Fibroblast of the aortic adventitia (primary cell): ENCODE data around the gene SRSF8. TPM values are rescaled to one million over a fixed set of nuclear protein-coding genes. Genes with fewer than 3 reads are reported as not detected.

Experiments
- DNase-seq: peaks from one replicate; pipeline ENCODE4 v3.0.0-alpha.2; 2010; ENCODE audit warnings: low read depth
- H3K4me3 ChIP-seq: 2 replicates; pipeline ENCODE4 v1.5.1; 2011; ENCODE audit warnings: low read depth, mild to moderate bottlenecking, control low read depth, low read length, moderate library complexity
- total RNA-seq: library from RNA; depleted of rRNA; stranded (reverse); fragments of >200 nt; gene quantifications from 2 replicates; pipeline ENCODE4 v1.2.3, GENCODE V29; 2012; ENCODE audit warnings: low replicate concordance
- TF ChIP-seq, protein P1 (sequence below): IDR thresholded peaks from 2 replicates; pipeline ENCODE4 v1.5.1; 2011; ENCODE audit warnings: mild to moderate bottlenecking, low read length, control low read depth, inconsistent platforms; ENCODE audit not compliant: insufficient read depth

The SRSF8 gene
- total RNA-seq, 1 donor = 23.9 TPM

DNA sequence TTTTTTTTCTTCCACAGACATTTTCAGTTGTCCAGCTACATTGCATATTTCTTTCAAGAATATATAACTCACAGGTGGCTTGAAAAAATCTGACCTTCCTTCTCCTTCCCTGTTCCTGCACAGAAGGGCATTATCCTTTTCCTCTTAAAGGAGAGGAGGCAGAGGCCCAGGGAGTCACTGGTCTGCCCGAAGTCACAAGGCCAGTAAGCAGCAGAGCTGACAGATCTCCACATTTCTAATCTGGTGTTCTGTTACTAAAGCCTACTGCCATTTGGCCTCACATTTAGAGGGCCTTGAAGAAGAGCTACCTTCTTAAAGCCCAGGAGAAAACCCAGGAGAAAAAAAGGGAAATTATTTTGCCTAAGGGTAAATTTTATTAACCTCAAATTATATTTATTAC, 35.2 kb downstream of the SRSF8 start:
- TF ChIP-seq, protein P1, sequence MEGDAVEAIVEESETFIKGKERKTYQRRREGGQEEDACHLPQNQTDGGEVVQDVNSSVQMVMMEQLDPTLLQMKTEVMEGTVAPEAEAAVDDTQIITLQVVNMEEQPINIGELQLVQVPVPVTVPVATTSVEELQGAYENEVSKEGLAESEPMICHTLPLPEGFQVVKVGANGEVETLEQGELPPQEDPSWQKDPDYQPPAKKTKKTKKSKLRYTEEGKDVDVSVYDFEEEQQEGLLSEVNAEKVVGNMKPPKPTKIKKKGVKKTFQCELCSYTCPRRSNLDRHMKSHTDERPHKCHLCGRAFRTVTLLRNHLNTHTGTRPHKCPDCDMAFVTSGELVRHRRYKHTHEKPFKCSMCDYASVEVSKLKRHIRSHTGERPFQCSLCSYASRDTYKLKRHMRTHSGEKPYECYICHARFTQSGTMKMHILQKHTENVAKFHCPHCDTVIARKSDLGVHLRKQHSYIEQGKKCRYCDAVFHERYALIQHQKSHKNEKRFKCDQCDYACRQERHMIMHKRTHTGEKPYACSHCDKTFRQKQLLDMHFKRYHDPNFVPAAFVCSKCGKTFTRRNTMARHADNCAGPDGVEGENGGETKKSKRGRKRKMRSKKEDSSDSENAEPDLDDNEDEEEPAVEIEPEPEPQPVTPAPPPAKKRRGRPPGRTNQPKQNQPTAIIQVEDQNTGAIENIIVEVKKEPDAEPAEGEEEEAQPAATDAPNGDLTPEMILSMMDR = no peak
- no peak for DNase-seq
- no peak overlapping the region for H3K4me3 ChIP-seq

DNA sequence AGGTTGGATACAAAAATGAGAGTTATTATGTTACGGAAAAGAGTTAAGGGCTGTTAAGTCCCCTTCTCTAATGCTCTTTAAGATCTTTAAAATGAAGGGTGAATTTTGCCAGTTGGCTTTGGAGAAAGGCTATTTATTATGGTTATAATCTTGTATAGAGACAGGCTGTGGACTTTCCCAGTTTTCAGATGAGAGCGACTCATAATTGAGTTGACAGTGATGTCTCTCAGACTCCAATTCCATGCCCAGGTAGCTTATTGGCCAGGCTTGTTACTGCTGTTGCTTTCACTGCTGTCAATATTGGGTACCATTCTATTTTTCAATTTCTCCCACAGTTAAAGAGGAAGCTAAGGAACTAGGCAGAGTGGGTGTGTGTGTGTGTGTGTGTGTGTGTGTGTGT, 36.0 kb downstream of the SRSF8 start:
- peak; percentile 27 for DNase-seq
- no peak overlapping the region for H3K4me3 ChIP-seq
- TF ChIP-seq, protein P1 = no peak

DNA sequence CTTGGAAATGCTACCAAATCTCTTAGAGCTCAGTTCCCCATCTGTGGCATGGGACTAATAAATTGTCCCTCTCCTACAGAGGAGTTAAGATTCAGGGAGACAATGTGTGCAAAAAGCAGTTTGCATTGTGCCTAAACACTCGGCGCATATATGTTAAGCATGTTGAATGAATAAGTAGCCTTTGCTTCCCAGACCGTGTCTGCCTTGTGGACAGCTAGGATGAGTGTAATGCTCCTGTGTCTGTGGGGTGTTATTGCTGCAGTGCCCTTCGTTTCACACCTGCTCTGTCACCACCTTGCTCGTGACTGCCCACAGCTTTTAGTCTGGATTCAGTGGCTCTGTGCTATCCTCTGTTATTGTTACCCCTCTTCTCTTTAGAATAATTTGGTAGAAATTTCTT, 37.0 kb downstream of the SRSF8 start:
- H3K4me3 ChIP-seq = no peak overlapping the region
- no peak for DNase-seq
- TF ChIP-seq, protein P1 = no peak

DNA sequence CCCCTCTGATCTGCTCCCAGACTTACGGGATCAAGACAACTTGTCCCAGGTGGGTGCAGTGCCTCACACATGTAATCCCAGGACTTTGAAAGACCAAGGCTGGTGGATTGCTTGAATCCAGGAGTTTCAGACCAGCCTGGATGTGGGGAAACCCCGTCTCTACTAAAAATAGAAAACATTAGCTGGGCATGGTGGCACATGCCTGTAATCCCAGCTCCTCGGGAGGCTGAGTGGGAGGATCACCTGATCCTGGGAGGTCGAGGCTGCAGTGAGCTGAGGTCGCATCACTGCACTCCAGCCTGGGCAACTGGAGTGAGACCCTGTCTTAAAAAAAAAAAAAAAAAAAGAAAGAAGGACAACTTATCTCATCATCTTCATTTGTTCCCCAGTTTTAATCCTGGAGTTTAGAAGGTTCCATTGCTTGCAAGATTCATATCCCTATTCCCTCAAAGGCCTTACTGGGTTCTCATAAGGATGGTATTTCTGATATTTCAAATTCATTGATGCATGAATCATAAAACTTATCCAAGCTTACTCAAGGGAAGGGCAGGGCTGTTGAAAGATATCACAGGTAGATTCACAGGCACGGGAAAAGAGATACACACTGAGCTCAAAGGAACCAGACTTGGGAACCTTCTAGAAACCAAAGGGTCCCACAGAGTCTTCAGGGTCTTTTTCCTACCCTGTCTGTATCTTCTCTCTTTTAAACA, 37.6 kb downstream of the SRSF8 start:
- no peak for DNase-seq
- TF ChIP-seq, protein P1 = no peak
- no peak overlapping the region for H3K4me3 ChIP-seq

DNA sequence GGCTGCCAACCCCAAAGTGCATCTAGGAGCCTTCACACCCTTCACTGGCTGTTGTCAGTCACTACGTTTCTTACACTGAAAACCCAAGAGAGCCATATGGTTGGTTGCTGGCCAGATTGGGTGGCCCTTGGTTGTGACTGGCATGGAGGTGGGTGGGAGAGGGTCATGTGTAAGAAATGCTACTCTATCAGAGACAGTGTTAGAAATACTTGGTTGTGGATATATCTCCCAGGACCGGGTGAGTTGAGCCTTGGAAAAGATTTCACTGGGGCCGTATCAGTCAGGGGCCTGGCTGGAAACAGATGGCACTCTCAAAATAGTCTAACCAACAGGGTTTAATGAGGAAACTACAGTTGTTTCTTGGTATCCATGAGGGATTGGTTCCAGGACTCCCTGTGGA, 38.1 kb downstream of the SRSF8 start:
- no peak overlapping the region for H3K4me3 ChIP-seq
- DNase-seq = no peak
- TF ChIP-seq, protein P1 = no peak

DNA sequence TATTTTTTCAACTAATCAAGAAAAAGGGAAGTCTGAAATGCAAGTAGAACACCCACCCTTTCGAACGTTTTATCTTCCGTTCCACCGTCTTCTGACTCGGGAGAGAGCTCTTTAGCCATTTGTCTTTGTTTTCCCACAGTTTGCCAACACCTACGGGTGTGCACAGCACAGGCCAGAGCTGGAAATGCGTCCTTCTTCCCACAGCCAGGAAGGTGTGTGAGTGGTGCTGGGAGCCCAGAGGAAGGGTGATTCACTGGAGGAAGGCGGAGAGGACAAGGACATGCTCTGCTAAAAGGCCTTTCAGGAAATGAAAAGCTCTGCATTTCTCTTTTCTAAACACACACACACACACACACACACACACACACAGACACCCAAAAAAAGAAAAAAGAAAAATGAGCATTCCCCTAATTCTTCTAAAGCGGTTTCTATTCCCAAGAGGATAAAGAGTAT, 41.5 kb downstream of the SRSF8 start:
- peak; percentile 63 for DNase-seq
- H3K4me3 ChIP-seq = no peak overlapping the region
- TF ChIP-seq, protein P1 = no peak
